IPS-20b (cell line): ENCODE measurements around the gene KLHDC7B.

ENCODE experiments used
- H3K27ac ChIP-seq: one replicate; pipeline ENCODE4 v1.5.1; 2013; ENCODE audit warnings: low read length
- H3K27me3 ChIP-seq: 2 replicates; pipeline ENCODE4 v1.6.1; 2013; ENCODE audit warnings: mild to moderate bottlenecking, low read length, inconsistent platforms; ENCODE audit not compliant: insufficient read depth
- H3K36me3 ChIP-seq: 2 replicates; pipeline ENCODE4 v1.6.1; 2013; ENCODE audit warnings: low read depth, mild to moderate bottlenecking, inconsistent platforms, low read length, moderate library complexity; ENCODE audit not compliant: insufficient read depth
- H3K4me1 ChIP-seq: 2 replicates; pipeline ENCODE4 v1.6.1; 2013; ENCODE audit warnings: mild to moderate bottlenecking, control low read depth, inconsistent platforms, low read length, moderate library complexity; ENCODE audit not compliant: insufficient read depth
- H3K4me3 ChIP-seq: 2 replicates; pipeline ENCODE4 v1.5.1; 2013; ENCODE audit warnings: mild to moderate bottlenecking, low read length, inconsistent platforms
- H3K9ac ChIP-seq: 2 replicates; pipeline ENCODE4 v1.6.1; 2013; ENCODE audit warnings: low read depth, mild to moderate bottlenecking, inconsistent platforms, low read length, moderate library complexity
- H3K9me3 ChIP-seq: 2 replicates; pipeline ENCODE4 v1.6.1; 2013; ENCODE audit warnings: mild to moderate bottlenecking, low read depth, low read length, inconsistent platforms; ENCODE audit not compliant: insufficient read depth

KLHDC7B gene

DNA sequence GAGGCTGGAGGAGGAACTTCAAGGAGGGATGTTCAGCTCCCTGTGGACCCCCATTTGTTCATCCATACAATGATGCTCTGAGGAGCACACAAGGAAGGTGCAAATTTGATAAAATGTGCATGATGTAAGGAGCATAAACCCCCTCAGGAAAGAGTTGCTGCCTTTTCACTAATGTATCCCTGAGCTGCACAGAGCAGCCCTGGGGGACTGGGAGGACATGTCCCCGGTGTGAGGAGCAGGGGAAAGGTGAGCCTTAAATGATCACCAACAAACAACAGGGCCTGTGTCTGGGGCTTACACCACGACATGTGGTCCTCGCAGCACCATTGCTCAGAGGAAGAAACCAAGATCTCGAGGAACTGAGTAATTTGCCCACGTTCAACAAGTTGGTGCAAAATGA lies 51.4 kb downstream of the KLHDC7B start:
- peaks cover 52% of the 10 kb centered on the region for H3K27me3 ChIP-seq
- H3K4me3 ChIP-seq, result no peak overlapping the region
- H3K9ac ChIP-seq, result no peak overlapping the region
- H3K27ac ChIP-seq, result no peak overlapping the region
- H3K9me3 ChIP-seq, result no peaks in the 10 kb centered on the region
- H3K36me3 ChIP-seq, result no peaks in the 10 kb centered on the region
- H3K4me1 ChIP-seq, result no peaks in the 10 kb centered on the region

DNA sequence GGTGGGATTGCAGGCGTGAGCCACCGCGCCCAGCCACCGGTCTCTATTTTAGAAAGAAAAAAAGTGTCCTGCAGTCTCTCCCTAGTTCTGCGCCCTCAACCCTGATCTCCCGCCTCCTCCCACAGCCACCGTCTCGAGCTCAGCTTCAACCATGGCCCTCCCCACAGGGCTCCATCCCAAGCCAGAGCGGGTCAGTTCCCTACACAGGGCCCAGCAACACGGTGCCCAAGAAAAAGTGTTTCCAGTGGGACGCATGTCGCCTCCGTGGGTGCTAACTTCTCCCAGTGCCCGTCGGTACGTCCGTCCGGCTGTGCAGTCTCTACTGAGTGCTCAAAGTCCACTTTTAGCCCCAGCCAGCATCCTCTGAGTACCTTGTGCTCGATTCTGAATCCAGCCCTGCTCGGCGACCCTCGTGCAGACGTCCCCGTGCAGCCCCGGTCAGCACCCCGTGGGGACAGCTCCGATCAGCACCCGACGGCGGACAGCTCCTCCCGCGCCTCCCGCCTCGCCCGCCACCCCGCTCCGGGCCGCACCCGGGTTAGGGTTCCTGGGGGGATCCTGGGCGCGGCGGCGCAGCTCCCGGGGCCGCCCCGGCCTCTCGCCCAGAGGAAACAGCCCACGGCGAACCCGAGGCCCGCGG lies 54.2 kb downstream of the KLHDC7B start:
- Histone ChIP-seq H3K9ac (no peak overlapping the region), H3K9me3 (no peaks in the 10 kb centered on the region), H3K27ac (no peak overlapping the region), H3K36me3 (no peaks in the 10 kb centered on the region), H3K27me3 (peaks cover 80% of the 10 kb centered on the region), H3K4me1 (no peaks in the 10 kb centered on the region), H3K4me3 (no peak overlapping the region; the same call in 1 of the 2 replicates)

DNA sequence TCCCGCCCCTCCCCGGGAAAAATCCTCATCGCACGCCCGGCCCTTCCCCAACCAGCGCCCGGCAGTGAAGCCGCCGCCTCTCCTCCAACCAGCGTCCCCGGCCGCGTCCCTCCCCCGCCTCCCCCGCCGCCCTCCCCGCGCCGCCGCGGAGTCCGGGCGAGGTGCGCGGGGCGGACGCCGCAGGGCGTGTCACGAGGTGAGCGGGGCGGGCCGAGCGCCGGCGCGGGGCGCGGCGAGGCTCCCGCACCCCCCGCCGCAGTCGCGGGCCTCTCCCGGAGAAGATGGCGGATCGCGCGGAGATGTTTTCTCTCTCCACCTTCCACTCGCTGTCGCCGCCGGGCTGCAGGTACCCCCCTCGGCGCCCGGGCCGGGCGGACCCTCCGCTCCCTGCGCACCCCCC lies 54.8 kb downstream of the KLHDC7B start, which contains the start of gene MAPK8IP2:
MAPK8IP2 (plus strand) TSS at position 256 of the 400 bp plus-strand sequence; CDS start at position 282, 26 bp downstream.
- H3K4me1 ChIP-seq, result no peaks in the 10 kb centered on the region
- H3K27me3 ChIP-seq, result peaks cover 87% of the 10 kb centered on the region
- peak within 1 kb of the TSS; percentile 58; the same call in 1 of the 2 replicates for H3K4me3 ChIP-seq
- no peaks in the 10 kb centered on the region for H3K9me3 ChIP-seq
- H3K9ac ChIP-seq, result no peak within 1 kb of the TSS
- H3K27ac ChIP-seq, result no peak within 1 kb of the TSS
- H3K36me3 ChIP-seq, result no peaks in the 10 kb centered on the region
